A549 (cell line): ENCODE measurements around the gene SLC9A3. TPM values are rescaled to one million over a fixed set of nuclear protein-coding genes. Genes with fewer than 3 reads are reported as not detected.

ENCODE experiments used
- ATAC-seq, 2 experiments: fragments of 200-7000 bp in 1 of 2; fragments of >200 bp in 1 of 2; cut with Nextera tagmentation in 1 of 2; cut with Tn5 transposase in 1 of 2; 3 replicates each; pipeline versions ENCODE4 v1.8.0 to v1.9.1; 2018 to 2020; ENCODE audit warnings: mild to moderate bottlenecking in 1 of 2, moderate library complexity in 1 of 2
- CTCF ChIA-PET: fragments of 300-600 bp; sonication (Branson Sonifier 250); formaldehyde crosslinking; extraction: SDS; loops from one replicate; lab custom pipeline; 2021; ENCODE audit warnings: antibody characterized with exemption, inconsistent platforms; lab: Yijun Ruan, JAX
- POLR2A ChIA-PET: fragments of 350-600 bp; formaldehyde crosslinking; extraction: SDS; loops from one replicate; lab custom pipeline; 2021; ENCODE audit warnings: antibody characterized with exemption, inconsistent platforms; lab: Yijun Ruan, JAX
- DNase-seq, 2 experiments: peaks; one replicate each; pipeline versions ENCODE4 v3.0.0 to v3.0.0-alpha.2; 2011 to 2016; ENCODE audit warnings: low read depth in 1 of 2, low spot score in 1 of 2
- FAIRE-seq: peaks from 2 replicates; lab custom pipeline; 2011; peaks lifted over from hg19 to GRCh38; lab: Jason Lieb, UNC
- H3K27ac ChIP-seq, 2 experiments: fragments of >200 bp; sonication (Bioruptor Twin); formaldehyde crosslinking; 3 replicates each; pipeline ENCODE4 v1.5.1; 2016 to 2017
- H3K4me1 ChIP-seq: fragments of >200 bp; sonication (Bioruptor Twin); formaldehyde crosslinking; 3 replicates; pipeline ENCODE4 v1.6.1; 2016
- H3K4me2 ChIP-seq: fragments of >200 bp; sonication (Bioruptor Twin); formaldehyde crosslinking; 3 replicates; pipeline ENCODE4 v1.6.1; 2016
- H3K4me3 ChIP-seq: fragments of >200 bp; sonication (Bioruptor Twin); formaldehyde crosslinking; 3 replicates; pipeline ENCODE4 v1.5.1; 2016
- H3K9me3 ChIP-seq: fragments of >200 bp; sonication (Bioruptor Twin); formaldehyde crosslinking; 3 replicates; pipeline ENCODE4 v1.6.1; 2016
- BHLHE40 ChIP-seq: IDR thresholded peaks from 2 replicates; pipeline ENCODE4 v1.6.1; 2012; ENCODE audit warnings: low read depth, low read length, inconsistent platforms
- CBX8 ChIP-seq: fragments of 200-600 bp; sonication (generic); IDR thresholded peaks from 2 replicates; pipeline ENCODE4 v1.6.1; 2016
- CHD4 ChIP-seq: fragments of 200-600 bp; sonication (generic); IDR thresholded peaks from 2 replicates; pipeline ENCODE4 v1.6.1; 2016; ENCODE audit warnings: antibody characterized with exemption, mild to moderate bottlenecking, borderline replicate concordance
- EHMT2 ChIP-seq: fragments of 200-600 bp; sonication (generic); IDR thresholded peaks from 2 replicates; pipeline ENCODE4 v1.6.1; 2016; ENCODE audit warnings: antibody characterized with exemption, low read depth, mild to moderate bottlenecking, moderate library complexity
- EP300 ChIP-seq, 2 experiments: fragments of >200 bp; sonication (Bioruptor Twin); formaldehyde crosslinking; IDR thresholded peaks; 2 replicates in 1 of 2; 3 replicates in 1 of 2; pipeline ENCODE4 v1.6.1; 2016 to 2017
- GATA3 ChIP-seq: IDR thresholded peaks from 2 replicates; pipeline ENCODE4 v1.6.1; 2012; ENCODE audit warnings: borderline replicate concordance
- HDAC2 ChIP-seq: fragments of 200-600 bp; sonication (generic); IDR thresholded peaks from 2 replicates; pipeline ENCODE4 v1.6.1; 2016
- HEYL ChIP-seq: fragments of 250-450 bp; sonication (Bioruptor Pico); IDR thresholded peaks from 2 replicates; pipeline ENCODE4 v1.8.0; 2021; ENCODE audit warnings: mild to moderate bottlenecking, moderate library complexity
- JUN ChIP-seq, 2 experiments: fragments of >200 bp; sonication (Bioruptor Twin); formaldehyde crosslinking; IDR thresholded peaks; 2 replicates in 1 of 2; 3 replicates in 1 of 2; pipeline ENCODE4 v1.6.1; 2016 to 2017
- MAZ ChIP-seq: fragments of 150-350 bp; IDR thresholded peaks from 2 replicates; pipeline ENCODE4 v1.6.1; 2014; ENCODE audit warnings: antibody characterized with exemption, low read depth, low read length, borderline replicate concordance
- MYC ChIP-seq: IDR thresholded peaks from 2 replicates; pipeline ENCODE4 v1.6.1; 2012; ENCODE audit warnings: mild to moderate bottlenecking, inconsistent platforms, low read length, improper control_type of control experiment, borderline replicate concordance
- NFE2L2 ChIP-seq: fragments of 150-350 bp; conservative IDR thresholded peaks from 2 replicates; pipeline ENCODE4 v1.6.1; 2014; ENCODE audit warnings: low read length
- NPAS2 ChIP-seq: fragments of 250-450 bp; sonication (Bioruptor Pico); IDR thresholded peaks from 2 replicates; pipeline ENCODE4 v1.8.0; 2022; ENCODE audit warnings: mild to moderate bottlenecking, moderate library complexity, borderline replicate concordance
- RARB ChIP-seq: fragments of 250-450 bp; sonication (Bioruptor Pico); IDR thresholded peaks from 2 replicates; pipeline ENCODE4 v1.8.0; 2021; ENCODE audit warnings: mild to moderate bottlenecking, moderate library complexity
- RFX5 ChIP-seq: fragments of 450-650 bp; IDR thresholded peaks from 2 replicates; pipeline ENCODE4 v1.7.1; 2014; ENCODE audit warnings: antibody characterized with exemption, mild to moderate bottlenecking, moderate library complexity
- RNF2 ChIP-seq: fragments of 200-600 bp; sonication (generic); IDR thresholded peaks from 2 replicates; pipeline ENCODE4 v1.6.1; 2016; ENCODE audit warnings: low read depth, mild to moderate bottlenecking, antibody characterized with exemption, moderate library complexity, borderline replicate concordance
- SMC3 ChIP-seq: fragments of >200 bp; sonication (Bioruptor Twin); formaldehyde crosslinking; IDR thresholded peaks from 3 replicates; pipeline ENCODE4 v1.6.1; 2018; ENCODE audit warnings: inconsistent platforms
- ZNF302 ChIP-seq: fragments of 250-450 bp; sonication (Bioruptor Pico); IDR thresholded peaks from 2 replicates; pipeline ENCODE4 v1.9.0; 2021; ENCODE audit warnings: inconsistent platforms, mild to moderate bottlenecking, moderate library complexity
- WGBS: methylation state at CpG from one replicate; pipeline ENCODE4 v1.1.6; 2017; ENCODE audit errors: missing lambda C conversion rate; 5-methylcytosine and 5-hydroxymethylcytosine counted together
- polyA plus RNA-seq, 4 experiments: library from polyadenylated mRNA; depleted of rRNA in 3 of 4; stranded (reverse); fragments of >200 nt; fragmentation: RNase III in 1 of 4; extraction: RNeasy Plus Mini Kit Qiagen cat#74134 plus additional on column Dnase treatment in 1 of 4; gene quantifications; 2 replicates in 3 of 4; 3 replicates in 1 of 4; pipeline ENCODE4 v1.2.3, GENCODE V29; 2011 to 2017
- small RNA-seq, 6 experiments: library from RNA; depleted of rRNA; stranded (forward); fragments of <200 nt; gene quantifications; one replicate each; pipeline ENCODE3, GENCODE V24; 2012
- TF ChIP-seq, protein P1 (sequence below): fragments of >200 bp; sonication (Bioruptor Twin); formaldehyde crosslinking; IDR thresholded peaks from 3 replicates; pipeline ENCODE4 v1.6.1; 2016
- TF ChIP-seq, protein P2 (sequence below): fragments of >200 bp; sonication (Bioruptor Twin); formaldehyde crosslinking; IDR thresholded peaks from 2 replicates; pipeline ENCODE4 v1.6.1; 2016

SLC9A3 gene
- polyA plus RNA-seq, 2 of the 4 experiments (the other 2 are of a cell fraction), result 1.3 TPM

DNA sequence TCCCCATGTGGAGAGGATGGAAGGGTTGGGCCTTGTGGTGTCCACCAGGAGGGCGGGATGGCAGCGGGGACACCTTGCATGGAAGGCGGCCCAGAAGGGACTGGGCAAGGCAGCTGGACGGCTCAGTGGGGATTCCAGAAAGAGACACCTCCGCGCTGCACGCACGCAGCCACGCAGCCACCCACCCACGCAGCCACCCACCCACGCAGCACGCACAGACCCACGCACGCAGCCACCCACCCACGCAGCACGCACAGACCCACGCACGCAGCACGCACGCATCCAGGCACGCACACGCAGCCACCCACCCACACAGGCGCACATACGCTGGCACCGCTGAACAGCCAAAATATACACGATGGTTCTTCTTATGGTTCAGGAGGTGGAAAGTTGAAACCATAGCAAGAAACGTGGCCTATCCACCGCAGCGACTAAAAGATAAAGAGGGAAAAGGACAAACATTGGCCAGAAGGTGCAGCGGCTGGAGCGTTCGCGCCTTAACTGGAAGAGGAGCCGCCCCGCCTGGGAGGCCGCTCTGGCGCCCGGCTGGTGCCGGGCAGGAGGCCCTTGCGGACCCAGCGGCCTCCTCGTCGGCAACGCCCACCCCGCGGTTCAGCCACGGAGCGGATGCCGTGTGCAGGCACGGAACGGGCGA lies 103.5 kb downstream of the SLC9A3 start:
- H3K4me2 ChIP-seq, result no peak overlapping the region
- no peak for TF ChIP-seq NPAS2 (CRISPR knock-in tag)
- no peak for TF ChIP-seq RNF2
- TF ChIP-seq HDAC2, result no peak
- TF ChIP-seq RARB (CRISPR knock-in tag), result no peak
- TF ChIP-seq, protein P1, sequence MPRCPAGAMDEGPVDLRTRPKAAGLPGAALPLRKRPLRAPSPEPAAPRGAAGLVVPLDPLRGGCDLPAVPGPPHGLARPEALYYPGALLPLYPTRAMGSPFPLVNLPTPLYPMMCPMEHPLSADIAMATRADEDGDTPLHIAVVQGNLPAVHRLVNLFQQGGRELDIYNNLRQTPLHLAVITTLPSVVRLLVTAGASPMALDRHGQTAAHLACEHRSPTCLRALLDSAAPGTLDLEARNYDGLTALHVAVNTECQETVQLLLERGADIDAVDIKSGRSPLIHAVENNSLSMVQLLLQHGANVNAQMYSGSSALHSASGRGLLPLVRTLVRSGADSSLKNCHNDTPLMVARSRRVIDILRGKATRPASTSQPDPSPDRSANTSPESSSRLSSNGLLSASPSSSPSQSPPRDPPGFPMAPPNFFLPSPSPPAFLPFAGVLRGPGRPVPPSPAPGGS, result no peak
- no peak for TF ChIP-seq SMC3
- no peak for TF ChIP-seq BHLHE40
- TF ChIP-seq MYC, result no peak
- TF ChIP-seq ZNF302 (CRISPR knock-in tag), result no peak
- TF ChIP-seq EHMT2, result no peak
- TF ChIP-seq HEYL (CRISPR knock-in tag), result no peak
- TF ChIP-seq CHD4, result no peak
- TF ChIP-seq RFX5, result no peak
- no peak for TF ChIP-seq EP300 (IDR thresholded peaks at IDR 0.05)
- TF ChIP-seq CBX8, result no peak
- TF ChIP-seq MAZ, result no peak
- no peak for TF ChIP-seq JUN (IDR thresholded peaks at IDR 0.05)
- no peak for TF ChIP-seq NFE2L2
- TF ChIP-seq, protein P2, sequence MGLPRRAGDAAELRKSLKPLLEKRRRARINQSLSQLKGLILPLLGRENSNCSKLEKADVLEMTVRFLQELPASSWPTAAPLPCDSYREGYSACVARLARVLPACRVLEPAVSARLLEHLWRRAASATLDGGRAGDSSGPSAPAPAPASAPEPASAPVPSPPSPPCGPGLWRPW, result no peak
- TF ChIP-seq GATA3, result no peak
- H3K27ac ChIP-seq, result no peak overlapping the region
- POLR2A ChIA-PET, result no interaction called here
- DNase-seq, result no peak
- WGBS, result 93% methylated on average over 43 of the region's 52 CpGs
- H3K9me3 ChIP-seq, result no peaks in the 10 kb centered on the region
- 0 out of 3 replicates have a peak, but pooled peaks cover 5% of the 10 kb centered on the region for H3K4me1 ChIP-seq
- no peak for ATAC-seq
- no peak for FAIRE-seq
- CTCF ChIA-PET, result interaction anchor here (0.7 to 0.8 kb wide), 2 partner anchors 10 to 26 kb away, joined by 3 to 4 read pairs; no protein-coding TSS in a partner anchor
- no peak overlapping the region for H3K4me3 ChIP-seq

Small RNA genes lying within 50 kb of the gene (small RNA-seq; reads per million reads assigned to genes)
- gene MIR4456, result 0 reads per million in 6 experiments

Other genes with a start within 250 kb of the SLC9A3 start
- 1.2 and 1.4 TPM in 2 replicates for gene AHRR, start 202.7 kb downstream of the SLC9A3 start, polyA plus RNA-seq (2011; rRNA removed)
- 1.7 to 2.3 TPM (median 1.8 TPM) in 3 replicates for gene AHRR, start 202.7 kb downstream of the SLC9A3 start, polyA plus RNA-seq (2017; fragmentation: RNase III; extraction: RNeasy Plus Mini Kit Qiagen cat#74134 plus additional on column Dnase treatment)
- gene EXOC3, start 81.3 kb downstream of the SLC9A3 start, polyA plus RNA-seq (2011; rRNA removed), result 20.0 and 25.1 TPM in 2 replicates
- gene EXOC3, start 81.3 kb downstream of the SLC9A3 start, polyA plus RNA-seq (2017; fragmentation: RNase III; extraction: RNeasy Plus Mini Kit Qiagen cat#74134 plus additional on column Dnase treatment), result 33.6 to 36.2 TPM (median 34.0 TPM) in 3 replicates
- 10.5 and 11.1 TPM in 2 replicates for gene CEP72, start 87.9 kb upstream of the SLC9A3 start, polyA plus RNA-seq (2011; rRNA removed)
- 10.6 to 10.8 TPM (median 10.8 TPM) in 3 replicates for gene CEP72, start 87.9 kb upstream of the SLC9A3 start, polyA plus RNA-seq (2017; fragmentation: RNase III; extraction: RNeasy Plus Mini Kit Qiagen cat#74134 plus additional on column Dnase treatment)
- 1.0 and 1.2 TPM in 2 replicates for gene TPPP, start 168.9 kb upstream of the SLC9A3 start, polyA plus RNA-seq (2011; rRNA removed)
- gene TPPP, start 168.9 kb upstream of the SLC9A3 start, polyA plus RNA-seq (2017; fragmentation: RNase III; extraction: RNeasy Plus Mini Kit Qiagen cat#74134 plus additional on column Dnase treatment), result 1.2 to 1.5 TPM (median 1.4 TPM) in 3 replicates